Omental fat pad (tissue), 4 donors: ENCODE measurements around the gene TEAD3. TPM values are rescaled to one million over a fixed set of nuclear protein-coding genes. Genes with fewer than 3 reads are reported as not detected.

Experiments
- ATAC-seq: fragments of 150-250 bp; one replicate; pipeline ENCODE4 v1.9.1; 2016; ENCODE audit warnings: mild to moderate bottlenecking, moderate library complexity; ENCODE audit not compliant: low FRiP score
- DNase-seq: peaks from one replicate; pipeline ENCODE4 v3.0.0-alpha.2; 2019; ENCODE audit warnings: low spot score
- CTCF ChIP-seq, 3 donors: fragments of 450-650 bp; IDR thresholded peaks; one replicate each; pipeline ENCODE4 v1.5.1; 2016 to 2017; ENCODE audit warnings: antibody characterized with exemption in 3 of 3, mild to moderate bottlenecking in 3 of 3, moderate library complexity in 2 of 3
- total RNA-seq, 4 donors: library from RNA; depleted of rRNA; stranded (reverse); fragments of >200 nt; gene quantifications; one replicate each; pipeline ENCODE4 v1.1.0, GENCODE V29; 2016

Gene TEAD3
- total RNA-seq, 4 donors from 2014 or later, result 8.2 to 16.0 (median 14.2) TPM

- DNase-seq (no peak), ATAC-seq (no peak)
- no peak for TF ChIP-seq CTCF (IDR thresholded peaks at IDR 0.05)
Measured at GRCh38 chr6:35481226-35481625, 15.7 kb downstream of the TEAD3 start.

GRCh38 chr6:35480176-35480575 lies 16.7 kb downstream of the TEAD3 start:
- TF ChIP-seq CTCF (IDR thresholded peaks at IDR 0.05), result no peak
- DNase-seq (no peak), ATAC-seq (no peak)

- no peak for DNase-seq
- TF ChIP-seq CTCF (IDR thresholded peaks at IDR 0.05), result no peak
- no peak for ATAC-seq
Measured at GRCh38 chr6:35478259-35478658, 18.6 kb downstream of the TEAD3 start.

- TF ChIP-seq CTCF (IDR thresholded peaks at IDR 0.05), result no peak
- no peak for DNase-seq
- no peak for ATAC-seq
Measured at GRCh38 chr6:35477551-35478179, 19.2 kb downstream of the TEAD3 start.

GRCh38 chr6:35477028-35477427 lies 19.9 kb downstream of the TEAD3 start:
- DNase-seq (no peak), ATAC-seq (no peak)
- no peak for TF ChIP-seq CTCF (IDR thresholded peaks at IDR 0.05)

GRCh38 chr6:35476004-35476403 lies 20.9 kb downstream of the TEAD3 start:
- TF ChIP-seq CTCF (IDR thresholded peaks at IDR 0.05), result no peak
- DNase-seq, result no peak

GRCh38 chr6:35475573-35475972 lies 21.3 kb downstream of the TEAD3 start:
- TF ChIP-seq CTCF (IDR thresholded peaks at IDR 0.05), result no peak
- ATAC-seq, result peak; percentile 8
- DNase-seq, result no peak

More at GRCh38 chr6:35476004-35476403, 20.9 kb downstream of the TEAD3 start:
- peak; percentile 6 for ATAC-seq
